ENCODE data around the gene SFXN2.
"Not testable (repeated sequence)": the region's sequence is repeated elsewhere in the genome, so short reads cannot be mapped to it uniquely, and the experiment has no call there.

Gene SFXN2

GRCh38 chr10:102712843-102713538, 1.4 kb upstream of the SFXN2 start:
- intact Hi-C loops (cut with DNase I): loop anchor here (5.0 kb wide), 2 partner anchors 36 to 66 kb away; no protein-coding TSS in a partner anchor
- DNase-seq: peak in 1 of 42 donors; percentile 8

- intact Hi-C loops (cut with DNase I): loop anchor here (5.0 kb wide), 2 partner anchors 36 to 66 kb away; no protein-coding TSS in a partner anchor
- peak in 6 of 42 donors; percentile 57 to 75 (median 72) for DNase-seq
These were observed 960 bp upstream of the SFXN2 start for GRCh38 chr10:102713539-102713813.

- peak; percentile 92 to 99 (median 98) for DNase-seq
- intact Hi-C loops (cut with DNase I): loop anchor here (5.0 kb wide), 2 partner anchors 37 to 67 kb away; no protein-coding TSS in a partner anchor
These were observed 419 bp upstream of the SFXN2 start, which contains the start of gene ARL3 for GRCh38 chr10:102713814-102714620. TSS of gene ARL3 (minus strand) at chr10:102714397. CDS start at chr10:102714275, 122 bp downstream.

- intact Hi-C loops (cut with DNase I): no loop called here
- DNase-seq: peak in 1 of 42 donors; percentile 3
These were observed 1.4 kb downstream of the SFXN2 start for GRCh38 chr10:102715880-102716279.

GRCh38 chr10:102716900-102717565, 2.6 kb downstream of the SFXN2 start:
- intact Hi-C loops (cut with DNase I); DNase-seq: not testable (repeated sequence)

- intact Hi-C loops (cut with DNase I): no loop called here
- no peak for DNase-seq
These were observed 3.8 kb downstream of the SFXN2 start for GRCh38 chr10:102718220-102718619.

GRCh38 chr10:102720337-102720736, 5.9 kb downstream of the SFXN2 start:
- DNase-seq: no peak
- intact Hi-C loops (cut with DNase I): no loop called here

- no peak for DNase-seq
- intact Hi-C loops (cut with DNase I): no loop called here
These were observed 6.4 kb downstream of the SFXN2 start for GRCh38 chr10:102720775-102721301.

GRCh38 chr10:102721954-102722353, 7.5 kb downstream of the SFXN2 start:
- intact Hi-C loops (cut with DNase I): no loop called here
- no peak for DNase-seq

- intact Hi-C loops (cut with DNase I): no loop called here
- no peak for DNase-seq
These were observed 9.6 kb downstream of the SFXN2 start for GRCh38 chr10:102723989-102724388.

- intact Hi-C loops (cut with DNase I): loop anchor here (5.0 kb wide), 1 partner anchor 176 kb away; no protein-coding TSS in a partner anchor
- peak in 19 of 42 donors; percentile 9 to 61 (median 40) for DNase-seq
These were observed 11.8 kb downstream of the SFXN2 start for GRCh38 chr10:102726274-102726673.

- peak in 3 of 42 donors; percentile 37 to 47 (median 44) for DNase-seq
- intact Hi-C loops (cut with DNase I): loop anchor here (5.0 kb wide), 1 partner anchor 175 kb away; no protein-coding TSS in a partner anchor
These were observed 12.8 kb downstream of the SFXN2 start for GRCh38 chr10:102727037-102727818.

GRCh38 chr10:102729029-102730026, 14.9 kb downstream of the SFXN2 start:
- DNase-seq: peak; percentile 76 to 96 (median 89)
- intact Hi-C loops (cut with DNase I): loop anchor here (5.0 to 10.0 kb wide), 4 partner anchors 115 to 515 kb away; partner anchors contain the start of gene RPEL1

- peak in 1 of 42 donors; percentile 36 for DNase-seq
- intact Hi-C loops (cut with DNase I): loop anchor here (10.0 kb wide), 3 partner anchors 113 to 513 kb away; partner anchors contain the start of gene RPEL1
These were observed 16.9 kb downstream of the SFXN2 start for GRCh38 chr10:102731222-102731800.

GRCh38 chr10:102732661-102733060, 18.2 kb downstream of the SFXN2 start:
- intact Hi-C loops (cut with DNase I): loop anchor here (10.0 kb wide), 3 partner anchors 112 to 512 kb away; partner anchors contain the start of gene RPEL1
- DNase-seq: peak in 1 of 42 donors; percentile 13

GRCh38 chr10:102735065-102735562, 20.7 kb downstream of the SFXN2 start:
- peak in 1 of 42 donors; percentile 31 for DNase-seq
- intact Hi-C loops (cut with DNase I): loop anchor here (10.0 kb wide), 3 partner anchors 110 to 510 kb away; partner anchors contain the start of gene RPEL1
